HepG2 (cell line): ENCODE measurements around the gene CABP4. TPM values are rescaled to one million over a fixed set of nuclear protein-coding genes. Genes with fewer than 3 reads are reported as not detected.

ENCODE experiments used
- ADNP ChIP-seq: sonication (generic); formaldehyde crosslinking; IDR thresholded peaks from 2 replicates; pipeline ENCODE4 v1.4.0; 2020; ENCODE audit warnings: missing genetic modification reagents
- AHR ChIP-seq: IDR thresholded peaks from 2 replicates; pipeline ENCODE4 v1.6.1; 2018; ENCODE audit warnings: missing genetic modification reagents, missing compliant biosample characterization
- ATRX ChIP-seq: sonication (generic); formaldehyde crosslinking; IDR thresholded peaks from 2 replicates; pipeline ENCODE4 v1.4.0; 2020; ENCODE audit warnings: missing genetic modification reagents, borderline replicate concordance
- BATF2 ChIP-seq: sonication (generic); formaldehyde crosslinking; IDR thresholded peaks from 2 replicates; pipeline ENCODE4 v1.8.0; 2022; ENCODE audit warnings: mild to moderate bottlenecking, missing genetic modification reagents, moderate library complexity
- CCDC6 ChIP-seq: sonication (generic); formaldehyde crosslinking; IDR thresholded peaks from 2 replicates; pipeline ENCODE4 v1.8.1; 2022; ENCODE audit warnings: mild to moderate bottlenecking, missing genetic modification reagents, moderate library complexity
- CEBPG ChIP-seq: IDR thresholded peaks from 2 replicates; pipeline ENCODE4 v1.6.1; 2016
- DDIT3 ChIP-seq: sonication (generic); formaldehyde crosslinking; IDR thresholded peaks from 2 replicates; pipeline ENCODE4 v1.4.0; 2020; ENCODE audit warnings: mild to moderate bottlenecking, missing genetic modification reagents
- HIC2 ChIP-seq: sonication (generic); formaldehyde crosslinking; IDR thresholded peaks from 2 replicates; pipeline ENCODE4 v1.9.0; 2022; ENCODE audit warnings: low read depth, missing genetic modification reagents
- HNF4A ChIP-seq: sonication (generic); formaldehyde crosslinking; IDR thresholded peaks from 2 replicates; pipeline ENCODE4 v1.4.0; 2020; ENCODE audit warnings: missing genetic modification reagents
- KDM5A ChIP-seq: fragments of 200-600 bp; sonication (generic); IDR thresholded peaks from 2 replicates; pipeline ENCODE4 v1.7.0; 2018; ENCODE audit warnings: antibody characterized with exemption, mild to moderate bottlenecking, low read length, borderline replicate concordance
- KLF12 ChIP-seq: sonication (generic); formaldehyde crosslinking; IDR thresholded peaks from 2 replicates; pipeline ENCODE4 v1.4.0; 2020; ENCODE audit warnings: missing genetic modification reagents, borderline replicate concordance
- PHB2 ChIP-seq: fragments of 450-650 bp; IDR thresholded peaks from 2 replicates; pipeline ENCODE4 v1.6.1; 2018; ENCODE audit not compliant: partially characterized antibody
- PHF21A ChIP-seq: sonication (generic); formaldehyde crosslinking; IDR thresholded peaks from 2 replicates; pipeline ENCODE4 v1.5.0; 2020; ENCODE audit warnings: mild to moderate bottlenecking, missing genetic modification reagents
- POLR2A ChIP-seq, 2 experiments: IDR thresholded peaks; 2 replicates each; pipeline ENCODE4 v1.6.1; 2011; ENCODE audit warnings: low read depth in 2 of 2, low read length in 2 of 2, mild to moderate bottlenecking in 1 of 2, moderate library complexity in 1 of 2; ENCODE audit not compliant: insufficient read depth in 1 of 2
- SATB2 ChIP-seq: sonication (generic); formaldehyde crosslinking; IDR thresholded peaks from 2 replicates; pipeline ENCODE4 v1.5.0; 2020; ENCODE audit warnings: missing genetic modification reagents
- SCMH1 ChIP-seq: sonication (generic); formaldehyde crosslinking; IDR thresholded peaks from 2 replicates; pipeline ENCODE4 v1.9.0; 2021; ENCODE audit warnings: missing genetic modification reagents, mild to moderate bottlenecking, borderline replicate concordance
- SOX13 ChIP-seq, 3 experiments: fragments of 450-650 bp in 1 of 3; sonication (generic) in 1 of 3; formaldehyde crosslinking in 1 of 3; IDR thresholded peaks in 2 of 3; conservative IDR thresholded peaks in 1 of 3; 2 replicates each; pipeline versions ENCODE4 v1.5.0 to v1.6.1; 2016 to 2020; ENCODE audit warnings: antibody characterized with exemption in 1 of 3, mild to moderate bottlenecking in 1 of 3, missing compliant biosample characterization in 1 of 3, missing genetic modification reagents in 1 of 3, moderate library complexity in 1 of 3
- TRIM22 ChIP-seq: fragments of 450-650 bp; IDR thresholded peaks from 2 replicates; pipeline ENCODE4 v1.6.1; 2017
- ZC3H13 ChIP-seq: sonication (generic); formaldehyde crosslinking; IDR thresholded peaks from 2 replicates; pipeline ENCODE4 v1.8.1; 2023; ENCODE audit warnings: mild to moderate bottlenecking, missing genetic modification reagents, moderate library complexity
- ZFX ChIP-seq: sonication (generic); formaldehyde crosslinking; IDR thresholded peaks from 2 replicates; pipeline ENCODE4 v1.4.0; 2020; ENCODE audit warnings: mild to moderate bottlenecking, low read depth, missing genetic modification reagents, moderate library complexity
- ZIK1 ChIP-seq: sonication (generic); formaldehyde crosslinking; IDR thresholded peaks from 2 replicates; pipeline ENCODE4 v1.5.0; 2020; ENCODE audit warnings: mild to moderate bottlenecking, low read depth, missing genetic modification reagents, borderline replicate concordance
- ZNF317 ChIP-seq: sonication (generic); formaldehyde crosslinking; IDR thresholded peaks from 2 replicates; pipeline ENCODE4 v1.5.0; 2020; ENCODE audit warnings: mild to moderate bottlenecking, missing genetic modification reagents
- ZNF768 ChIP-seq: sonication (generic); formaldehyde crosslinking; IDR thresholded peaks from 2 replicates; pipeline ENCODE4 v1.4.0; 2020; ENCODE audit warnings: missing genetic modification reagents
- ZNF792 ChIP-seq: IDR thresholded peaks from 2 replicates; pipeline ENCODE4 v1.6.1; 2016
- ZSCAN5A ChIP-seq: sonication (generic); formaldehyde crosslinking; IDR thresholded peaks from 2 replicates; pipeline ENCODE4 v1.8.0; 2022; ENCODE audit warnings: mild to moderate bottlenecking, missing genetic modification reagents, borderline replicate concordance
- polyA plus RNA-seq, 8 experiments: library from polyadenylated mRNA; depleted of rRNA in 3 of 8; stranded (reverse) in 7 of 8; unstranded in 1 of 8; fragments of >200 nt; fragmentation: Illumina TruSeq in 4 of 8; extraction: Trizol in 4 of 8; gene quantifications; 2 replicates each; pipeline versions ENCODE4 v1.2.1 to v1.2.3, GENCODE V29; 2011 to 2016; ENCODE audit warnings: low read depth in 4 of 8, missing spikeins in 1 of 8, mixed read lengths in 1 of 8; ENCODE audit not compliant: insufficient read depth in 1 of 8
- total RNA-seq, 5 experiments: library from RNA; depleted of rRNA; stranded (reverse); fragments of >200 nt; fragmentation: Illumina TruSeq; extraction: Trizol; gene quantifications; 2 replicates each; pipeline ENCODE4 v1.2.3, GENCODE V29; 2016; ENCODE audit warnings: low read depth in 1 of 5

The CABP4 gene
- total and polyA plus RNA-seq, 2 of the 13 experiments (the other 11 are each of a cell fraction or from before 2014, with no cell fraction given): not detected

- TF ChIP-seq CEBPG (CRISPR knock-in tag) (peak; percentile 13; the same call in 1 of the 2 replicates), SOX13 (IDR thresholded peaks at IDR 0.05) (no peak), SOX13 (CRISPR knock-in tag; conservative IDR thresholded peaks at IDR 0.05 in 1 of 2, IDR thresholded peaks at IDR 0.05 in 1 of 2) (no peak), AHR (peak; percentile 63; the same call in 1 of the 2 replicates), ZFX (CRISPR knock-in tag) (peak; percentile 82), ADNP (CRISPR knock-in tag) (peak; percentile 23; the same call in 1 of the 2 replicates), ATRX (no peak), ZNF768 (CRISPR knock-in tag) (peak; percentile 24; the same call in 1 of the 2 replicates), ZIK1 (CRISPR knock-in tag) (0 out of 2 replicates have a peak, but pooled peaks have one; percentile 30), ZNF792 (peak; percentile 66; the same call in 1 of the 2 replicates), ZC3H13 (CRISPR knock-in tag) (peak; percentile 41; the same call in 1 of the 2 replicates), KDM5A (peak; percentile 55; the same call in 1 of the 2 replicates), PHF21A (peak; percentile 54; the same call in 1 of the 2 replicates), ZSCAN5A (CRISPR knock-in tag) (no peak), SCMH1 (no peak), HIC2 (CRISPR knock-in tag) (no peak), POLR2A (IDR thresholded peaks at IDR 0.05; ENCODE audit: insufficient read depth in 1 of 2, low read depth in 2 of 2, low read length in 2 of 2) (peak; percentile 73 to 83), CCDC6 (CRISPR knock-in tag) (peak; percentile 59; the same call in 1 of the 2 replicates), TRIM22 (no peak), DDIT3 (no peak), PHB2 (no peak), ZNF317 (CRISPR knock-in tag) (no peak), HNF4A (0 out of 2 replicates have a peak, but pooled peaks have one; percentile 19), SATB2 (0 out of 2 replicates have a peak, but pooled peaks have one; percentile 31), BATF2 (CRISPR knock-in tag) (0 out of 2 replicates have a peak, but pooled peaks have one; percentile 24), KLF12 (peak; percentile 74; the same call in 1 of the 2 replicates)
Measured at GRCh38 chr11:67468759-67469507, 13.8 kb downstream of the CABP4 start, which contains the start of gene TMEM134 (continued).
